Activated CD8-positive, alpha-beta memory T cell treated with anti-CD3 and anti-CD28 coated beads, Interleukin-2, amount 50 U/mL, for 1 hour (primary cell): ENCODE data around the gene FABP1.

ENCODE experiments used
- DNase-seq: peaks from one replicate; pipeline ENCODE4 v3.0.0-alpha.2; 2020; ENCODE audit errors: extremely low read depth

Gene FABP1

GRCh38 chr2:88115825-88116518, 11.9 kb downstream of the FABP1 start:
- no peak for DNase-seq

GRCh38 chr2:88114889-88115288, 13.0 kb downstream of the FABP1 start:
- no peak for DNase-seq

DNA sequence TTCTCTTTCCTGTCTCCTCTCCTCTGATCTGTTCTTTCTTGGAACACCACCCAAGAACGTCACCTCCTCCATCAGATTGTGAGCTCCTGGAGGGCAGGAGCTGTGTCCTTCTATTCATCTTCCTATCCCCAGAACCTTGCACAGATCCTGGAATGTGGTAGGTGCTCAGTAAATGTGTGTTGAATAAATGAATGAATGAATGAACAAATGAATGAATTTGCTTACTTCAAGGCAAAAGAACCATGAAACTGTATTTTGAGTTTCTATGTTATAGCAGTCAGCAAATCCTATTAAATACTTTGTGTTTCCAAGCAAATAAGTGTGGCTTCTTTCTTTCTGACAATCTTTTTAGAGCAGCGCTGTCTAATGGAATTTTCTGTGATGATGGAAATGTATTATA, 14.8 kb downstream of the FABP1 start:
- DNase-seq = no peak

DNA sequence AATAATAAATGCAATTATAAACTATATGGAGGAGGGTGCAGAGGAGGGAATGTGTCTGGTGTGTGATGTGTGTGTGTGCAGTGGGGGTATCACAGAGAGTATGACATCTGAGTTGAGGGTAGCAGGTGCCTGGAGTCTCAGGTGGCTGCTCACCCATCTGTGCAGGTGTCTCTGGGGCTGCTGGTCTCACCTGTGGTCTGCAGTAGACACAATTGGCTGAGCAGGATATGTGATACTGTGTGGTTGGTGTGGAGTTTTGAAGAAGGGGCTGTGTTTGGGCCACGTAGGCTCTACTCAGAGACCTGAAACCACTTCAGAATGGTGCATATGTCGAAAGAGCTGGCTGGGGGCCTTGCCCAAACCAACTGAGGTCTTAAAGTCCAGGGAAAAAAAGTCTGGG, 17.0 kb downstream of the FABP1 start:
- no peak for DNase-seq

DNA sequence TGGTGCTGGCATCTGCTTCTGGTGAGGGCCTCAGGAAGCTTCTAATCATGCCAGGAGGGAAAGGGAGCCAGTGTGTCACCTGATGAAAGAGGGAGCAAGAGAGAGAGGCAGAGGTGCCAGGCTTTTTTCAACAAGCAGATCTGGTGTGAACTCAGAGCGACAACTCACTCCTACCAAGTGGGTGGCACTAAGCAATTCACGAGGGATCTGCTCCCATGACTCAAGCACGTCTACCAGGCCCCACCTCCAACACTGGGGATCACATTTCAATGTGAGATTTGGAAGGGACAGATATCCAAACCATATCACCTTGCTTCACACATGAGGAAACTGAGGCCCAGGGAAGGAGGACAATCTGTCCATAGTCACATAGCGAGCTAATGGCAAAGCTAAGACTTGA, 19.1 kb downstream of the FABP1 start:
- DNase-seq = no peak

DNA sequence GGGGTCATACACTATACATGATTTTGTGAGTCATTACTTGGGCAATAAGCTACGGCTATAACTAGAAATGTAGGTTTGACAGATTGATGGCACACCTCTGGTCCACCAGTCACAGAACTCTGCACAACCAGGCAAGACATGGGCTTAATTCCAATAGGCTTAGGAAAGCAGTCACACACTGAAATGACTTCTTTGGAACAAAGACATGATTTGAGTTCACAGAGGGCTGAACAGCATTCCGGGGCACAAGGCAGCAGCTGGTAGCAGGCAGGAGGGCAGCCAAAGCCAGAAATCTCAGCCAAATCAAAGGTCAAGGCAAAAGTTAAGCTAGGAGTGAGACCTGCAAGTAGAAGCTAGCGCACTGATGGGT, 27.4 kb downstream of the FABP1 start:
- DNase-seq = no peak

GRCh38 chr2:88099798-88100488, 27.9 kb downstream of the FABP1 start:
- no peak for DNase-seq

GRCh38 chr2:88098558-88098900, 29.3 kb downstream of the FABP1 start:
- DNase-seq = no peak

DNA sequence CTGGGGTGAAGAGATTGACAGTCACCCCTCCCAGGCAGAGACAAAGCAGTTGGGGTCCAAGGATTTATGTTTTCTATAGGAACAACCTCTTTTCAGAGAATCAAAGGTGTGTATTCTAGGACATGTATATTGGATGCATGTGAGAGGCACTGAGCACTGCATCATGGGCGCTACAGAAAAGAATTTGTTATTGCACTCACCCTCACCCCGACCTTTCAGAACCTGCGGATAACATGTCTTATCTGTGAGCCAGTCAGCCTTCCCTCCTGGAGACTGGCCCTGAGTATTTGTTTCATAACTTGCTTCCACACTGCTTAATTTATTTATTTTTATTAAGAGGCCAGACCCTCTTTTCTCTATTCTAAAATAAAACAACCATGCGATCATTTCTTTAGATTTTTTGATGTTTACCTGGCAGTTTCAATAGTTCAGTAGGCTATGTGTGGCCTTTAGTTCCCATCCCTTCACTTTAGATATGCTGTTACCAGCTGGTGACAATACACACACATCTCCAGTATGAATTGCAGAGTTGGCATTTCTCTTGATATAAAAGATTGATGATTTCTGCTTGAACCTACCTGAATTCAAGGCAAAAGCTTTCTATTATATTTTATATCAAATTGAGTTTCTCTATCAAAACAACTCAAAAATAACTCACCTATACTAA, 29.8 kb downstream of the FABP1 start:
- no peak for DNase-seq

GRCh38 chr2:88097192-88097591, 30.7 kb downstream of the FABP1 start:
- DNase-seq = no peak

DNA sequence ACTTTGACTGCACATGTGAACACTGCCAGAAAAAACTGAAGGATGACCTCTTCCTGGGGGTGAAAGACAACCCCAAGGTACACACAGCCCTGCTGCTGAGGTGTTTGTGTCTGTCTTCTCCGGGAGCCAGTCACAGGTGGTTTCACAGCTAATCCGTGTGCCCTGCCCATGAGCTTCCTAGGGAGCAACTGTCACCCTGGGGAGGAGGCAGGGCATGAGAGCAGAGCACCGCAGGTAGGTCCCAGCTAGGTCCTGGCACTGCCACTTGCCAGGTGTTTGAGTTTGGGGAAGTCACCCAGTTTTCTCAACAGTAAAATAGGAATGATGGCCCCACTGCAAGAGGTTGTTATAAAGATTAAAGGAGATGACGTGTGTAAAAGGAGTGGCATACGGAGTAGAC, 31.2 kb downstream of the FABP1 start:
- DNase-seq = no peak

GRCh38 chr2:88095022-88095421, 32.8 kb downstream of the FABP1 start:
- no peak for DNase-seq

- DNase-seq = no peak
Observed at GRCh38 chr2:88092773-88093172, 35.1 kb downstream of the FABP1 start.

DNA sequence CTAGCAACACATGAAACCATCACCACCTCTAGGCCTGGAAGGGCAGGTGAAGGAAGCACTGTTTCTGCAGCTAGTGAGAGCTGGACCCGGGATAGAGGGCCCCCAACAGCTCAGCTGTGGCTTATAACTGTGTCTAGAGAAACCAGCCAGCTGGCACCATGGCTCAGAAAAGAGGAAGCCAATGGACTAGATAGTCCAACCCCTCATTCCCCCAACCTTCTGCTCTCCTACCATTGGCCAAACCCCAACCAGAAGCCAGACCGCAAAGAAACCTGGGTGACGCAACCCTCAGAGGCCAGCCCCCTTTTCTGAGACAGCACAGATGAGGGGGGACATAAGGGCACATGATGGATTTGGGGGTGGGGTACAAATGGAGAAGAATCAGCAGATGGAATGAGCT, 35.9 kb downstream of the FABP1 start:
- no peak for DNase-seq

DNA sequence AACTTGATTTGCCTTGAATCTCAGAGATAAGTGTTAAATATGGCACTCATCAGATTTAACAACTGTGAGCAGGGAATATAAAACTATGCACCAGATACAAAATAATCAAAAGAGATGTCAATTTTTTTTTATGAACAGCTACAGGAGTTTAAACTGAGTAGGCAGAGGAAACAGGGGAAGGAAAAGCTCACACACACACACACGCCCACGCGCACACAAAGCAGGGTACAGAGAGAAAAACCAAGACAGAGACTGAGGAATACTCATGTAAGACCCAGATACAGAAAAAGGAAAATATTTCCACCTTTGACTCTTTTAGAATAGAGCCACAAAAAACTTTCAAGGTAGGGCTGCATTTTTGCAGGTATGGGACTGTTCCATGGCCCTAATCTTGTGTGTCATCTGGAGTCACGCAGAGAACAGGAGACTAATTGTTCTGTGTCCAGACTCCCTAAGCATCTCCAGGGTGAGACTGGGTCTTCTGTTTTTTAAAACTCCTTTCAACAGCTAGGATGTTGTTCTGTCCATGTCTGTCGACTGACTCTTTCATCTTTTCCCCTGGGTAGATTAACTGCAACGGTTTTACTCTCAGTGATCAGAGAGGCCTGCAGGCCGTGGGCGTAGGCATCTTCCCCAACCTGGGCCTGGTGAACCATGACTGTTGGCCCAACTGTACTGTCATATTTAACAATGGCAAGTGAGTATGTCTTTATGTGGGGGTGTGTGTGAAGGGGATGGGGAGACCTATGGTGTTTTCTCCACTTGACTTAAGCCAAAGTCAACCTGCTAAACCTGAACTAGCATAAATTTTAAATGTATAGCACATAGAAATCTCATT, 37.2 kb downstream of the FABP1 start:
- peak; percentile 2 for DNase-seq

- DNase-seq = no peak
Observed at GRCh38 chr2:88088999-88089398, 38.9 kb downstream of the FABP1 start.

DNA sequence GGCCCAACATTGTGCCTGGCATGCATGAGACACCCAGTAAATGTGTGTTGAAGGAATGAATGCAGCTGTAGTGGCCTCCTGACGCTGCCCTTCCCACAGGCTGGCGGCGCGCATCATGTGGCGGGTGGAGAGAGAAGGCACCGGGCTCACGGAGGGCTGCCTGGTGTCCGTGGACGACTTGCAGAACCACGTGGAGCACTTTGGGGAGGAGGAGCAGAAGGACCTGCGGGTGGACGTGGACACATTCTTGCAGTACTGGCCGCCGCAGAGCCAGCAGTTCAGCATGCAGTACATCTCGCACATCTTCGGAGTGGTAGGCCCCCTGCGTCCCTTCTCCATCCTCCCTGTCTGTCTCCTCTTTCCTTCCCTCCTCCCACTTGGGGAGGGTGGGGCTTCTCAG, 40.1 kb downstream of the FABP1 start:
- DNase-seq = no peak

- no peak for DNase-seq
Observed at GRCh38 chr2:88087073-88087472, 40.8 kb downstream of the FABP1 start.

GRCh38 chr2:88086401-88086800, 41.5 kb downstream of the FABP1 start:
- no peak for DNase-seq

GRCh38 chr2:88085602-88086001, 42.3 kb downstream of the FABP1 start:
- no peak for DNase-seq

DNA sequence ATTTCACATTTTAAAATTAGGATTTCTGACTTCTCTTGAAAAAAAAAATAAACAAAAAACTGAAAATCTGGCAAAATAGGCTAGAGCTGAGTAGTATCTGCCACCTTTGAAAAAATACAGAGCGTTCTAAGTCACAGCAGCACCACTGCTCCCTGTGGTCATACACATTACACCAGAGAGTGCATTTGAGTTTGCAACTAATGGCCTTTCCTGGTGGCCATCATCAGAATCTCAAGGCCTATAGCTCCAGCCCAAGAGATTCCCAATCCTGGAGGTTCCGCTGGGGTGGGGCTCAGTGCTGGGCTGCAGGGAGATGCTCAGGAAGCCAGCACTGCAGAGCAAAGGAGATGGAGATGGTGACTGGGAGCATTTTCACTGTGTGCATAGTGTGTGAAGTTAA, 42.8 kb downstream of the FABP1 start:
- DNase-seq = no peak

GRCh38 chr2:88082781-88083180, 45.1 kb downstream of the FABP1 start:
- DNase-seq = no peak
